Measurements from ENCODE around the gene ATXN7L1.

The ATXN7L1 gene

GRCh38 chr7:105810556-105810955, 65.8 kb downstream of the ATXN7L1 start:
- no peak for DNase-seq (ENCODE audit: low read depth)
- no peak overlapping the region for H3K4me3 ChIP-seq (ENCODE audit: low read depth, low read length)
- no peak for TF ChIP-seq CTCF (IDR thresholded peaks at IDR 0.05; ENCODE audit: low read depth, low read length, missing control alignments)

- DNase-seq (ENCODE audit: low read depth): peak; percentile 96
- no peak for TF ChIP-seq CTCF (IDR thresholded peaks at IDR 0.05; ENCODE audit: low read depth, low read length, missing control alignments)
- no peak overlapping the region for H3K4me3 ChIP-seq (ENCODE audit: low read depth, low read length)
Measured at GRCh38 chr7:105808703-105809590, 67.5 kb downstream of the ATXN7L1 start.

- DNase-seq (ENCODE audit: low read depth): no peak
- TF ChIP-seq CTCF (IDR thresholded peaks at IDR 0.05; ENCODE audit: low read depth, low read length, missing control alignments): no peak
- H3K4me3 ChIP-seq (ENCODE audit: low read depth, low read length): no peak overlapping the region
Measured at GRCh38 chr7:105808209-105808608, 68.2 kb downstream of the ATXN7L1 start.

- no peak for TF ChIP-seq CTCF (IDR thresholded peaks at IDR 0.05; ENCODE audit: low read depth, low read length, missing control alignments)
- no peak overlapping the region for H3K4me3 ChIP-seq (ENCODE audit: low read depth, low read length)
- DNase-seq (ENCODE audit: low read depth): no peak
Measured at GRCh38 chr7:105807448-105807762, 69.0 kb downstream of the ATXN7L1 start.

GRCh38 chr7:105806592-105807447, 69.6 kb downstream of the ATXN7L1 start:
- H3K4me3 ChIP-seq (ENCODE audit: low read depth, low read length): no peak overlapping the region
- DNase-seq (ENCODE audit: low read depth): peak; percentile 54
- TF ChIP-seq CTCF (IDR thresholded peaks at IDR 0.05; ENCODE audit: low read depth, low read length, missing control alignments): no peak

- no peak overlapping the region for H3K4me3 ChIP-seq (ENCODE audit: low read depth, low read length)
- no peak for DNase-seq (ENCODE audit: low read depth)
- no peak for TF ChIP-seq CTCF (IDR thresholded peaks at IDR 0.05; ENCODE audit: low read depth, low read length, missing control alignments)
Measured at GRCh38 chr7:105805447-105806019, 70.9 kb downstream of the ATXN7L1 start.

All from GM12864 (cell line).